Activated B cell treated with CpG ODN at 0.5 μM for 24 hours (primary cell): ENCODE results near the gene DIAPH3. TPM values are rescaled to one million over a fixed set of nuclear protein-coding genes. Genes with fewer than 3 reads are reported as not detected.
"Not testable (repeated sequence)": the region's sequence is repeated elsewhere in the genome, so short reads cannot be mapped to it uniquely, and the experiment has no call there.

Experiments
- ATAC-seq: fragments of 200-7000 bp; cut with Tn5 transposase; one replicate; pipeline ENCODE4 v1.10.0; 2021; ENCODE audit warnings: low read depth, mild to moderate bottlenecking, moderate library complexity
- CTCF ChIA-PET: fragments of 350-600 bp; sonication (Branson Sonifier 250); formaldehyde crosslinking; loops from one replicate; lab custom pipeline; 2021; ENCODE audit warnings: antibody characterized with exemption; lab: Charles Lee
- POLR2A ChIA-PET: fragments of 350-600 bp; sonication (Branson Sonifier 250); formaldehyde crosslinking; loops from one replicate; lab custom pipeline; 2021; ENCODE audit warnings: antibody characterized with exemption; lab: Charles Lee
- DNase-seq: peaks from one replicate; pipeline ENCODE4 v3.0.0; 2022
- H3K27ac Mint-ChIP-seq: one replicate; pipeline ENCODE4 v1.8.0; 2020; ENCODE audit warnings: mixed read lengths
- H3K27me3 Mint-ChIP-seq: one replicate; pipeline ENCODE4 v1.8.0; 2021; ENCODE audit warnings: mixed read lengths
- H3K36me3 Mint-ChIP-seq: one replicate; pipeline ENCODE4 v1.8.0; 2021; ENCODE audit warnings: low read depth, mixed read lengths
- H3K4me1 Mint-ChIP-seq: one replicate; pipeline ENCODE4 v1.8.0; 2021; ENCODE audit warnings: mixed read lengths
- H3K4me3 Mint-ChIP-seq: one replicate; pipeline ENCODE4 v1.8.0; 2020; ENCODE audit warnings: mild to moderate bottlenecking, mixed read lengths
- H3K9me3 Mint-ChIP-seq: one replicate; pipeline ENCODE4 v1.8.0; 2020; ENCODE audit warnings: mixed read lengths
- CTCF ChIP-seq: fragments of 200-600 bp; IDR thresholded peaks from one replicate; pipeline ENCODE4 v1.8.0; 2022; ENCODE audit warnings: antibody characterized with exemption, mild to moderate bottlenecking
- intact Hi-C: fragments of 100-400 bp; cut with micrococcal nuclease; formaldehyde crosslinking; loops from one replicate; pipeline ENCODE4 v1.15.1; 2024
- total RNA-seq: library from RNA; stranded (reverse); gene quantifications from 2 replicates; pipeline ENCODE4 v1.2.3, GENCODE V29; 2022

Gene DIAPH3
- total RNA-seq, 1 donor from 2014 or later, result 0.38 TPM

- H3K27ac Mint-ChIP-seq, result no peak overlapping the region
- no peaks in the 10 kb centered on the region for H3K36me3 Mint-ChIP-seq
- no peaks in the 10 kb centered on the region for H3K9me3 Mint-ChIP-seq
- DNase-seq (no peak), ATAC-seq (no peak)
- no peak for TF ChIP-seq CTCF
- H3K27me3 Mint-ChIP-seq, result no peaks in the 10 kb centered on the region
- H3K4me3 Mint-ChIP-seq, result no peak overlapping the region
- CTCF ChIA-PET, result no interaction called here
- POLR2A ChIA-PET, result no interaction called here
- H3K4me1 Mint-ChIP-seq, result no peaks in the 10 kb centered on the region
- intact Hi-C loops, result no loop called here
These were observed 37.6 kb upstream of the DIAPH3 start for GRCh38 chr13:60201286-60201685.

- H3K4me3 Mint-ChIP-seq, intact Hi-C loops, H3K27ac Mint-ChIP-seq, H3K4me1 Mint-ChIP-seq, ATAC-seq, DNase-seq, H3K36me3 Mint-ChIP-seq, H3K9me3 Mint-ChIP-seq, POLR2A ChIA-PET, CTCF ChIA-PET: not testable (repeated sequence)
- H3K27me3 Mint-ChIP-seq, result peaks cover 13% of the 10 kb centered on the region
These were observed 32.2 kb upstream of the DIAPH3 start for GRCh38 chr13:60195893-60196292.

- ChIA-PET POLR2A (no interaction called here), CTCF (no interaction called here)
- DNase-seq (no peak), ATAC-seq (no peak)
- Mint-ChIP-seq H3K27me3 (peaks cover 5% of the 10 kb centered on the region), H3K9me3 (no peaks in the 10 kb centered on the region), H3K27ac (no peak overlapping the region), H3K4me1 (no peaks in the 10 kb centered on the region), H3K36me3 (no peaks in the 10 kb centered on the region), H3K4me3 (no peak overlapping the region)
- TF ChIP-seq CTCF, result no peak
- intact Hi-C loops, result no loop called here
These were observed 19.2 kb upstream of the DIAPH3 start for GRCh38 chr13:60182907-60183306.

- Mint-ChIP-seq H3K27ac (no peak overlapping the region), H3K9me3 (no peaks in the 10 kb centered on the region), H3K36me3 (no peaks in the 10 kb centered on the region), H3K4me3 (no peak overlapping the region), H3K4me1 (no peaks in the 10 kb centered on the region), H3K27me3 (peaks cover 24% of the 10 kb centered on the region)
- ChIA-PET CTCF (no interaction called here), POLR2A (no interaction called here)
- DNase-seq, result no peak
- intact Hi-C loops, result no loop called here
- ATAC-seq, result no peak
- TF ChIP-seq CTCF, result no peak
These were observed 14.6 kb upstream of the DIAPH3 start for GRCh38 chr13:60178327-60178726.

- H3K36me3 Mint-ChIP-seq, result no peaks in the 10 kb centered on the region
- POLR2A ChIA-PET, result no interaction called here
- H3K27me3 Mint-ChIP-seq, result peaks cover 26% of the 10 kb centered on the region
- no peaks in the 10 kb centered on the region for H3K4me1 Mint-ChIP-seq
- intact Hi-C loops, result no loop called here
- no peaks in the 10 kb centered on the region for H3K9me3 Mint-ChIP-seq
- ATAC-seq (no peak), DNase-seq (no peak)
- no peak for TF ChIP-seq CTCF
- H3K27ac Mint-ChIP-seq, result no peak overlapping the region
- no peak overlapping the region for H3K4me3 Mint-ChIP-seq
- CTCF ChIA-PET, result no interaction called here
These were observed 11.8 kb upstream of the DIAPH3 start for GRCh38 chr13:60175571-60175970.

GRCh38 chr13:60174113-60174512 lies 10.4 kb upstream of the DIAPH3 start:
- ATAC-seq (no peak), DNase-seq (no peak)
- no peaks in the 10 kb centered on the region for H3K4me1 Mint-ChIP-seq
- POLR2A ChIA-PET, result no interaction called here
- H3K4me3 Mint-ChIP-seq, result no peak overlapping the region
- no peak for TF ChIP-seq CTCF
- CTCF ChIA-PET, result no interaction called here
- peaks cover 26% of the 10 kb centered on the region for H3K27me3 Mint-ChIP-seq
- H3K27ac Mint-ChIP-seq, result no peak overlapping the region
- intact Hi-C loops, result no loop called here
- H3K9me3 Mint-ChIP-seq, result no peaks in the 10 kb centered on the region
- no peaks in the 10 kb centered on the region for H3K36me3 Mint-ChIP-seq
